Keratinocyte (primary cell): ENCODE results near the gene LGALS4.

Experiments used
- CTCF ChIP-seq, 3 experiments: IDR thresholded peaks in 1 of 3; conservative IDR thresholded peaks in 1 of 3; optimal IDR thresholded peaks in 1 of 3; 2 replicates in 2 of 3; 3 replicates in 1 of 3; pipeline versions ENCODE3 to v1.5.1; 2011; ENCODE audit warnings: low read length in 3 of 3, mild to moderate bottlenecking in 3 of 3, moderate library complexity in 2 of 3, control low read depth in 1 of 3, inconsistent platforms in 1 of 3; ENCODE audit not compliant: insufficient read depth in 2 of 3; ENCODE audit errors: extremely low read depth in 1 of 3
- EZH2 ChIP-seq: IDR thresholded peaks from one replicate; pipeline ENCODE4 v1.6.1; 2012; ENCODE audit warnings: inconsistent platforms, mild to moderate bottlenecking, low read length, moderate library complexity

GRCh38 chr19:38806371-38806770 lies 6.4 kb downstream of the LGALS4 start:
- no peak for TF ChIP-seq CTCF (optimal IDR thresholded peaks at IDR 0.05 in 1 of 3, IDR thresholded peaks at IDR 0.05 in 1 of 3, conservative IDR thresholded peaks at IDR 0.05 in 1 of 3; ENCODE audit: extremely low read depth in 1 of 3, insufficient read depth in 2 of 3, low read length in 3 of 3)
- no peak for TF ChIP-seq EZH2
